GM19240 (cell line): ENCODE results near the gene OBSL1.
A peak's percentile ranks its signal among the peaks of the same experiment; 100 is the strongest.

ENCODE experiments used
- DNase-seq: peaks from one replicate; pipeline ENCODE4 v3.0.0; 2011; ENCODE audit warnings: low spot score; ENCODE audit not compliant: insufficient read length

The OBSL1 gene

GRCh38 chr2:219536425-219536824 lies 34.9 kb downstream of the OBSL1 start:
- no peak for DNase-seq

- no peak for DNase-seq
Measured at GRCh38 chr2:219533930-219534661, 37.2 kb downstream of the OBSL1 start.

- no peak for DNase-seq
Measured at GRCh38 chr2:219532378-219532649, 39.0 kb downstream of the OBSL1 start.

GRCh38 chr2:219531639-219532377 lies 39.5 kb downstream of the OBSL1 start:
- DNase-seq: no peak

- DNase-seq: peak; percentile 98
Measured at GRCh38 chr2:219530048-219530963, 41.0 kb downstream of the OBSL1 start.

GRCh38 chr2:219527472-219527871 lies 43.9 kb downstream of the OBSL1 start:
- DNase-seq: no peak

GRCh38 chr2:219527076-219527394 lies 44.3 kb downstream of the OBSL1 start:
- DNase-seq: no peak

- no peak for DNase-seq
Measured at GRCh38 chr2:219526320-219527075, 44.8 kb downstream of the OBSL1 start.

GRCh38 chr2:219525533-219526232 lies 45.7 kb downstream of the OBSL1 start:
- DNase-seq: no peak

GRCh38 chr2:219524817-219525216 lies 46.5 kb downstream of the OBSL1 start:
- no peak for DNase-seq

- DNase-seq: no peak
Measured at GRCh38 chr2:219523031-219523671, 48.2 kb downstream of the OBSL1 start.

GRCh38 chr2:219522111-219523030 lies 49.0 kb downstream of the OBSL1 start:
- no peak for DNase-seq

GRCh38 chr2:219521066-219521880 lies 50.1 kb downstream of the OBSL1 start:
- DNase-seq: no peak

- no peak for DNase-seq
Measured at GRCh38 chr2:219520079-219520478, 51.3 kb downstream of the OBSL1 start.

- DNase-seq: no peak
Measured at GRCh38 chr2:219519526-219519916, 51.8 kb downstream of the OBSL1 start.

GRCh38 chr2:219517954-219518778 lies 53.2 kb downstream of the OBSL1 start:
- DNase-seq: no peak

- DNase-seq: no peak
Measured at GRCh38 chr2:219516888-219517287, 54.5 kb downstream of the OBSL1 start.
